ENCODE measurements around the gene TECPR1. TPM values are rescaled to one million over a fixed set of nuclear protein-coding genes. Genes with fewer than 3 reads are reported as not detected.

The TECPR1 gene
- total RNA-seq, 4 donors from 2014 or later, result 8.1 to 18.4 (median 14.2) TPM

DNA sequence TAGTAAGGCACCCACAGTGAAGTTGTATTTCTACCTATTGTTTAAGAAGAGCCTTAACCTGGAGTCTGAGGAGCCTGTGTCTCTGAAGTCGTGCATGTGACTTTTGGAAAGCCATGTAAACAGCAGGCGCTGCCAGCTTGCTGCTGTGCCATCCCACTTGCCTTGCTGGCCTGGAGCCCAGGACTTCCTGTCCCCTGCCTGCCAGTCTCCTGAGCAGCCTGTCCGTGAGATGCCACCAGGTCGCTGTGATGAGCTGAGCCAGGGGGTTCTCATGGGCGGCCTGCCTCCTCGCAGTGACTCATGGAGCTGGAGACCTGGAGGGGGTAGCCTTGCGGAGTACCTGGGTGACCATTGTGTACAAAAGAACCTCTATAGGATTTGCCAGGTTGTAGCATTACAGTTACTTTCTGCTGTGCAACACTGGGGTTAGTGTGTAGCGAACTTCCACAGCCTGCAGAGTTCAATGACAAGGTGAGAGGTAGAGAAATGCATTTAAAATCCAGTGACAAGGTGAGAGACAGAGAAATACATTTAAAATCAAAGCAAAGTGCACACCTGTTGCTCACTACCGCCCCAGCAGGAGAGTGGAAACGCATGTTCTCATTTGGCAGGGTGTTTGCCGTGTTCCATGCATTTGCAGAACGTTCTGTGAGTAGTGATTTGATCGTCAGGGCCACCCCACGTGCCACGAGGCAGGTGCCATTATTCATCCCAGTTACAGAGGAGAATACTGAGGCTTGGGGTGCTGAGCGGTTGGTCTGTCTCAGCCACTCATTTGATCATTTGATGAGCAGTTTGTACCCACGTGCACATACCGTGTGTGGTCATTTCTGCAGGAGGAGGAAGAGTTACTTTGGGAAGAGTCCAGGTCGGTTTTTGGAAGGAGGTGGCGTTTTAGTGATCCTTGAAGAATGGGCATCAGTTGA, 77.4 kb downstream of the TECPR1 start:
- DNase-seq (ENCODE audit: low spot score in 2 of 2), result no peak

GRCh38 chr7:98171449-98171848, 80.6 kb downstream of the TECPR1 start:
- TF ChIP-seq POLR2A (IDR thresholded peaks at IDR 0.05), result no peak
- TF ChIP-seq, protein P1, sequence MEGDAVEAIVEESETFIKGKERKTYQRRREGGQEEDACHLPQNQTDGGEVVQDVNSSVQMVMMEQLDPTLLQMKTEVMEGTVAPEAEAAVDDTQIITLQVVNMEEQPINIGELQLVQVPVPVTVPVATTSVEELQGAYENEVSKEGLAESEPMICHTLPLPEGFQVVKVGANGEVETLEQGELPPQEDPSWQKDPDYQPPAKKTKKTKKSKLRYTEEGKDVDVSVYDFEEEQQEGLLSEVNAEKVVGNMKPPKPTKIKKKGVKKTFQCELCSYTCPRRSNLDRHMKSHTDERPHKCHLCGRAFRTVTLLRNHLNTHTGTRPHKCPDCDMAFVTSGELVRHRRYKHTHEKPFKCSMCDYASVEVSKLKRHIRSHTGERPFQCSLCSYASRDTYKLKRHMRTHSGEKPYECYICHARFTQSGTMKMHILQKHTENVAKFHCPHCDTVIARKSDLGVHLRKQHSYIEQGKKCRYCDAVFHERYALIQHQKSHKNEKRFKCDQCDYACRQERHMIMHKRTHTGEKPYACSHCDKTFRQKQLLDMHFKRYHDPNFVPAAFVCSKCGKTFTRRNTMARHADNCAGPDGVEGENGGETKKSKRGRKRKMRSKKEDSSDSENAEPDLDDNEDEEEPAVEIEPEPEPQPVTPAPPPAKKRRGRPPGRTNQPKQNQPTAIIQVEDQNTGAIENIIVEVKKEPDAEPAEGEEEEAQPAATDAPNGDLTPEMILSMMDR (IDR thresholded peaks at IDR 0.05), result no peak
- no peak for DNase-seq (ENCODE audit: low spot score in 2 of 2)
- WGBS, 2 donors, result 95 to 96% methylated on average over 24 of the region's 24 CpGs
- intact Hi-C loops (cut with DNase I; ENCODE audit: low total_unique reads), result no loop called here
- no peak overlapping the region for H3K4me3 ChIP-seq (ENCODE audit: low read depth, poor library complexity, severe bottlenecking)

More for the DNA sequence above, 77.4 kb downstream of the TECPR1 start:
- WGBS, 2 donors, result 79 to 83% methylated on average over 20 of the region's 20 CpGs
- intact Hi-C loops (cut with DNase I; ENCODE audit: low total_unique reads), result no loop called here
- H3K4me3 ChIP-seq (ENCODE audit: low read depth, poor library complexity, severe bottlenecking), result no peak overlapping the region
- TF ChIP-seq, protein P1 (IDR thresholded peaks at IDR 0.05), result no peak
- TF ChIP-seq POLR2A (IDR thresholded peaks at IDR 0.05), result no peak

DNA sequence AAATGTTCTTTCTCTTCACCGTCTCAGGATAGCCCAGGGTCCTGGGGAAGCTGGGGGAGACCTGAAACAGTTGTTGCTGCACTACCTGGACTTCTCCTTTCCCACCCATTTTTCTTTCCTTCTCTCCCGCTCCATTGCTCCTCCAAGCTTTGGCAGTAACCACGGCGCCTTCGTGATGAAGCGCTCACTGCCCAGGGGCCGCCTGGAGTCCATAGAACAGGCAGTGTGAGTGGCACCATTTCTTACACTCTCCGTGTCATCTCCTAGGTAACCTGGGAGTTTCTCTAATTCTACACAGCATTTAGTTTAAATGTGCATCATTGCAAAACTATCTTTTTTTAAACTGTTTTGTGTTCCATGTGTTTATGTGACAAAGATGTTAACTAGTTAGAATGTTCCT, 81.1 kb downstream of the TECPR1 start:
- intact Hi-C loops (cut with DNase I; ENCODE audit: low total_unique reads), result no loop called here
- no peak for TF ChIP-seq POLR2A (IDR thresholded peaks at IDR 0.05)
- TF ChIP-seq, protein P1 (IDR thresholded peaks at IDR 0.05), result no peak
- H3K4me3 ChIP-seq (ENCODE audit: low read depth, poor library complexity, severe bottlenecking), result no peak overlapping the region
- WGBS, 2 donors, result 89 to 95% methylated on average over 8 of the region's 8 CpGs
- DNase-seq (ENCODE audit: low spot score in 2 of 2), result no peak

DNA sequence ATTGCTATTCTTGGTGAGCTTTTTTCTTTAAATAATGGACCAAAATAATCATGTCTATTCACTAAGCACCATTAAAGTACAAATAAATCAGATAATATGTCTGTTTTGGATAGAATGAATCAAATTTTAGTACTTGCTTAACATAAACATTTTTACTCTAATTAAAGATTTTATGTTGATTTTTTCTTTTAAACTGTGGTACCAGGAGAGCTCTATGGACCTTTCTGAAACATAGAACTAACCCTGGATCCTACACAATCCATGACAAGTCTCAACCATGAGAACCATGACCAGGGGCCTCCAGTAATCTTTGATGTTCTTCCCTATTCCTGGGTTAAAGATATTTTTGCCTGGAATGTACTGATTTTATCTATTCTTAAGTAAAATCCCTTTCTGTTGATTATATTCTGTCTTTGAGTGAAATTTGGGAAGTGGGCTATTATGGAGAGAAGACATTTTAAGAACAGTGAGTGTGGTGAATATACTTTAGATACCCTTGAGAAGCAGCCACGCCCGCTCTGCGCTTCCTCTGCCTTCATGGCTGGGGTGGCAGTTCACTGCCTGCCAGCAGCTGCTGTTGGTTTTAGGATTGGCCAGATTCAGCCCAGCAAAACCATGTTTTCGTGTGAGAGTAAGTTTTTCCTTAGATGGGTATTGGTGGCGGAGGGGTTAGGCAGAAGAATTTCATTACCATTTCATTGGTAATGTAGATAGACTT, 83.0 kb downstream of the TECPR1 start:
- intact Hi-C loops (cut with DNase I; ENCODE audit: low total_unique reads), result loop anchor here (2.0 to 10.0 kb wide), 2 partner anchors 64 to 148 kb away; partner anchors contain the start of gene LMTK2

GRCh38 chr7:98168181-98168903, 83.7 kb downstream of the TECPR1 start:
- TF ChIP-seq POLR2A (IDR thresholded peaks at IDR 0.05), result no peak
- TF ChIP-seq, protein P1 (IDR thresholded peaks at IDR 0.05), result peak in 1 of 3 donors; percentile 54
- H3K4me3 ChIP-seq (ENCODE audit: low read depth, poor library complexity, severe bottlenecking), result no peak overlapping the region
- 61 to 62% methylated on average over 17 of the region's 17 CpGs for WGBS, 2 donors
- intact Hi-C loops (cut with DNase I; ENCODE audit: low total_unique reads), result loop anchor here (2.0 to 10.0 kb wide), 2 partner anchors 64 to 148 kb away; partner anchors contain the start of gene LMTK2
- DNase-seq (ENCODE audit: low spot score in 2 of 2), result peak in 1 of 2 donors; percentile 56

More for the DNA sequence above, 83.0 kb downstream of the TECPR1 start:
- WGBS, 2 donors, result 91 to 93% methylated on average over 5 of the region's 5 CpGs
- TF ChIP-seq POLR2A (IDR thresholded peaks at IDR 0.05), result no peak
- TF ChIP-seq, protein P1 (IDR thresholded peaks at IDR 0.05), result no peak
- DNase-seq (ENCODE audit: low spot score in 2 of 2), result no peak
- H3K4me3 ChIP-seq (ENCODE audit: low read depth, poor library complexity, severe bottlenecking), result no peak overlapping the region

Measured in lower leg skin (tissue), 4 donors.